ENCODE data around the gene RALGDS.

- TF ChIP-seq CTCF (tag by site-specific recombination; IDR thresholded peaks at IDR 0.05) (no peak), GLI4 (tag by site-specific recombination; IDR thresholded peaks at IDR 0.05) (no peak), TCF7L2 (IDR thresholded peaks at IDR 0.05; ENCODE audit: borderline replicate concordance, low read depth, low read length) (no peak), WT1 (tag by site-specific recombination; IDR thresholded peaks at IDR 0.05) (no peak), ZNF549 (tag by site-specific recombination; IDR thresholded peaks at IDR 0.05) (no peak), ZNF362 (tag by site-specific recombination; IDR thresholded peaks at IDR 0.05) (no peak), ZNF830 (tag by site-specific recombination; IDR thresholded peaks at IDR 0.05; ENCODE audit: low read depth) (no peak), ZBTB48 (tag by site-specific recombination; IDR thresholded peaks at IDR 0.05) (no peak)
Measured at GRCh38 chr9:133132174-133132573, 11.1 kb upstream of the RALGDS start.
